VCaP (cell line): ENCODE measurements around the gene NR4A1.

ENCODE experiments used
- H3K27ac ChIP-seq: fragments of 450-650 bp; 2 replicates; pipeline ENCODE4 v1.5.1; 2017
- CTCF ChIP-seq: fragments of 450-650 bp; conservative IDR thresholded peaks from 2 replicates; pipeline ENCODE4 v1.5.1; 2017; ENCODE audit warnings: mild to moderate bottlenecking, moderate library complexity

NR4A1 gene

GRCh38 chr12:52011602-52012214 is 39.5 kb upstream of the NR4A1 start:
- no peak overlapping the region for H3K27ac ChIP-seq
- no peak for TF ChIP-seq CTCF

GRCh38 chr12:52013626-52014310 is 37.5 kb upstream of the NR4A1 start:
- no peak for TF ChIP-seq CTCF
- H3K27ac ChIP-seq = no peak overlapping the region

- no peak for TF ChIP-seq CTCF
- no peak overlapping the region for H3K27ac ChIP-seq
Observed at GRCh38 chr12:52014567-52015530, 36.4 kb upstream of the NR4A1 start.

- H3K27ac ChIP-seq = no peak overlapping the region
- no peak for TF ChIP-seq CTCF
Observed at GRCh38 chr12:52015532-52016041, 35.7 kb upstream of the NR4A1 start.

GRCh38 chr12:52018433-52019112 is 32.7 kb upstream of the NR4A1 start:
- TF ChIP-seq CTCF = no peak
- H3K27ac ChIP-seq = no peak overlapping the region

GRCh38 chr12:52019113-52019770 is 32.0 kb upstream of the NR4A1 start:
- H3K27ac ChIP-seq = no peak overlapping the region
- TF ChIP-seq CTCF = no peak
